GM21723 (cell line): ENCODE results near the gene ZFPL1.

Experiments
- ATAC-seq: cut with Tn5 transposase; IDR thresholded peaks from one replicate; pipeline ENCODE4 v1.9.1; 2021; ENCODE audit warnings: mild to moderate bottlenecking, moderate library complexity; ENCODE audit not compliant: unreplicated experiment

The ZFPL1 gene

GRCh38 chr11:65083834-65084597 is at the start of gene ZFPL1, which contains the start of gene CDCA5:
Gene ZFPL1, plus strand, starts transcription at chr11:65084222. Its CDS starts 477 bp downstream, at chr11:65084699.
Gene CDCA5, minus strand, starts transcription at chr11:65084040. Its CDS starts 62 bp downstream, at chr11:65083978.
- ATAC-seq: peak; percentile 69

GRCh38 chr11:65034423-65034822 is 49.6 kb upstream of the ZFPL1 start:
- ATAC-seq: no peak

- no peak for ATAC-seq
Observed at GRCh38 chr11:65035579-65035978, 48.4 kb upstream of the ZFPL1 start.

GRCh38 chr11:65036931-65037330 is 47.1 kb upstream of the ZFPL1 start:
- ATAC-seq: no peak

- no peak for ATAC-seq
Observed at GRCh38 chr11:65040520-65040846, 43.5 kb upstream of the ZFPL1 start.

GRCh38 chr11:65040847-65041622 is 43.0 kb upstream of the ZFPL1 start, which contains the start of gene SAC3D1:
Gene SAC3D1, plus strand, starts transcription at chr11:65041210. Its CDS starts 83 bp downstream, at chr11:65041293.
- peak; percentile 82 for ATAC-seq

- ATAC-seq: no peak
Observed at GRCh38 chr11:65042891-65043290, 41.1 kb upstream of the ZFPL1 start.

- ATAC-seq: no peak
Observed at GRCh38 chr11:65043881-65044501, 40.0 kb upstream of the ZFPL1 start.

GRCh38 chr11:65045061-65045460 is 39.0 kb upstream of the ZFPL1 start:
- ATAC-seq: no peak

- no peak for ATAC-seq
Observed at GRCh38 chr11:65045728-65046127, 38.3 kb upstream of the ZFPL1 start.

GRCh38 chr11:65047581-65048422 is 36.2 kb upstream of the ZFPL1 start:
- no peak for ATAC-seq

- no peak for ATAC-seq
Observed at GRCh38 chr11:65051398-65051858, 32.6 kb upstream of the ZFPL1 start.

- ATAC-seq: no peak
Observed at GRCh38 chr11:65053827-65054508, 30.1 kb upstream of the ZFPL1 start.

GRCh38 chr11:65055538-65055937 is 28.5 kb upstream of the ZFPL1 start:
- ATAC-seq: no peak

GRCh38 chr11:65056999-65057398 is 27.0 kb upstream of the ZFPL1 start:
- ATAC-seq: no peak

GRCh38 chr11:65057526-65057925 is 26.5 kb upstream of the ZFPL1 start:
- ATAC-seq: no peak

GRCh38 chr11:65058012-65058411 is 26.0 kb upstream of the ZFPL1 start:
- no peak for ATAC-seq

GRCh38 chr11:65058419-65059054 is 25.5 kb upstream of the ZFPL1 start, which contains the start of gene NAALADL1:
Gene NAALADL1, minus strand, starts transcription at chr11:65058553. Its CDS starts 32 bp downstream, at chr11:65058521.
- no peak for ATAC-seq

GRCh38 chr11:65059523-65059922 is 24.5 kb upstream of the ZFPL1 start:
- no peak for ATAC-seq
